Smooth muscle cell (in vitro differentiated cells): ENCODE measurements around the gene RPTOR. TPM values are rescaled to one million over a fixed set of nuclear protein-coding genes. Genes with fewer than 3 reads are reported as not detected.

Source experiments
- DNase-seq: peaks from one replicate; lab custom pipeline; 2025; ENCODE audit not compliant: unreplicated experiment; lab: John Stamatoyannopoulos, UW
- H2AFZ ChIP-seq: fragments of 200-600 bp; sonication (generic); 2 replicates; pipeline ENCODE4 v1.6.0; 2016; ENCODE audit warnings: antibody characterized with exemption, low read depth, mild to moderate bottlenecking
- H3F3A ChIP-seq: fragments of 200-600 bp; sonication (generic); 2 replicates; pipeline ENCODE4 v1.6.0; 2017; ENCODE audit warnings: antibody characterized with exemption, low read depth
- H3K27ac ChIP-seq: fragments of 200-600 bp; sonication (generic); 2 replicates; pipeline ENCODE4 v1.5.1; 2016; ENCODE audit warnings: low read depth, mild to moderate bottlenecking
- H3K27me3 ChIP-seq: fragments of 200-600 bp; sonication (generic); 2 replicates; pipeline ENCODE4 v1.6.1; 2016; ENCODE audit warnings: low read depth, mild to moderate bottlenecking
- H3K36me3 ChIP-seq: fragments of 200-600 bp; sonication (generic); 2 replicates; pipeline ENCODE4 v1.5.1; 2016; ENCODE audit warnings: low read depth
- H3K4me1 ChIP-seq: fragments of 200-600 bp; sonication (generic); 2 replicates; pipeline ENCODE4 v1.5.1; 2016; ENCODE audit warnings: low read depth
- H3K4me2 ChIP-seq: fragments of 200-600 bp; sonication (generic); 2 replicates; pipeline ENCODE4 v1.6.0; 2016; ENCODE audit warnings: mild to moderate bottlenecking
- H3K4me3 ChIP-seq: fragments of 200-600 bp; sonication (generic); 2 replicates; pipeline ENCODE4 v1.5.1; 2016; ENCODE audit warnings: mild to moderate bottlenecking
- H3K79me2 ChIP-seq: fragments of 200-600 bp; sonication (generic); 2 replicates; pipeline ENCODE4 v1.6.0; 2016; ENCODE audit warnings: low read depth, mild to moderate bottlenecking
- H3K9ac ChIP-seq: fragments of 200-600 bp; sonication (generic); 2 replicates; pipeline ENCODE4 v1.6.0; 2016; ENCODE audit warnings: low read depth
- H3K9me3 ChIP-seq: fragments of 200-600 bp; sonication (generic); replicated peaks from 2 replicates; pipeline ENCODE4 v1.5.1; 2016; ENCODE audit warnings: low read depth
- H4K20me1 ChIP-seq: fragments of 200-600 bp; sonication (generic); 2 replicates; pipeline ENCODE4 v1.6.0; 2016; ENCODE audit warnings: low read depth
- CTCF ChIP-seq: fragments of 200-600 bp; sonication (generic); IDR thresholded peaks from 2 replicates; pipeline ENCODE4 v1.5.1; 2017; ENCODE audit warnings: borderline replicate concordance, mild to moderate bottlenecking, antibody characterized with exemption; ENCODE audit not compliant: insufficient read depth, poor library complexity, severe bottlenecking
- WGBS: methylation state at CpG from one replicate; pipeline ENCODE4 v1.1.7; 2016; ENCODE audit warnings: low lambda C conversion rate; 5-methylcytosine and 5-hydroxymethylcytosine counted together
- polyA plus RNA-seq: library from polyadenylated mRNA; unstranded; fragments of >200 nt; fragmentation: Nextera tagmentation; extraction: Ambion mirVana; gene quantifications from 2 replicates; pipeline ENCODE4 v1.2.1, GENCODE V29; 2016
- total RNA-seq: library from RNA; depleted of rRNA; stranded (reverse); fragments of >200 nt; gene quantifications from 2 replicates; pipeline ENCODE4 v1.2.3, GENCODE V29; 2014

The RPTOR gene
- total and polyA plus RNA-seq, 2 experiments from 2014 or later, result 10.6 to 12.2 TPM

- no peak for TF ChIP-seq CTCF
- no peaks in the 10 kb centered on the region for H4K20me1 ChIP-seq
- no peak overlapping the region for H3K9ac ChIP-seq
- no peaks in the 10 kb centered on the region for H3K36me3 ChIP-seq
- H3K79me2 ChIP-seq, result no peaks in the 10 kb centered on the region
- 93% methylated on average over 19 of the region's 19 CpGs for WGBS
- no peak overlapping the region for H3K27ac ChIP-seq
- no peak overlapping the region for H3K4me3 ChIP-seq
- DNase-seq, result no peak
- H3K9me3 ChIP-seq, result no peaks in the 10 kb centered on the region
- peaks cover 18% of the 10 kb centered on the region for H3F3A ChIP-seq
- peaks cover 30% of the 10 kb centered on the region for H3K4me1 ChIP-seq
- H2AFZ ChIP-seq, result no peak overlapping the region
- no peak overlapping the region for H3K4me2 ChIP-seq
- no peaks in the 10 kb centered on the region for H3K27me3 ChIP-seq
Observed at GRCh38 chr17:80785477-80786178, 241.0 kb downstream of the RPTOR start.

- Histone ChIP-seq H3K9ac (no peak overlapping the region), H3K79me2 (no peaks in the 10 kb centered on the region), H2AFZ (no peak overlapping the region), H3K4me3 (no peak overlapping the region), H3K27ac (no peak overlapping the region), H3F3A (peaks cover 23% of the 10 kb centered on the region), H3K4me2 (no peak overlapping the region), H4K20me1 (no peaks in the 10 kb centered on the region), H3K9me3 (no peaks in the 10 kb centered on the region), H3K36me3 (no peaks in the 10 kb centered on the region), H3K4me1 (peaks cover 33% of the 10 kb centered on the region), H3K27me3 (no peaks in the 10 kb centered on the region)
- no peak for TF ChIP-seq CTCF
- DNase-seq, result no peak
- WGBS, result 98% methylated on average over 9 of the region's 9 CpGs
Observed at GRCh38 chr17:80786470-80786869, 241.8 kb downstream of the RPTOR start.

- peaks cover 27% of the 10 kb centered on the region for H3F3A ChIP-seq
- H4K20me1 ChIP-seq, result no peaks in the 10 kb centered on the region
- no peaks in the 10 kb centered on the region for H3K27me3 ChIP-seq
- H3K4me2 ChIP-seq, result no peak overlapping the region
- no peak for DNase-seq
- peaks cover 36% of the 10 kb centered on the region for H3K4me1 ChIP-seq
- H3K9ac ChIP-seq, result no peak overlapping the region
- H3K27ac ChIP-seq, result no peak overlapping the region
- 98% methylated on average over 8 of the region's 8 CpGs for WGBS
- no peak overlapping the region for H3K4me3 ChIP-seq
- H3K36me3 ChIP-seq, result no peaks in the 10 kb centered on the region
- H3K9me3 ChIP-seq, result no peaks in the 10 kb centered on the region
- no peak for TF ChIP-seq CTCF
- H3K79me2 ChIP-seq, result no peaks in the 10 kb centered on the region
- H2AFZ ChIP-seq, result no peak overlapping the region
Observed at GRCh38 chr17:80786887-80787286, 242.2 kb downstream of the RPTOR start.

- H3K9ac ChIP-seq, result no peak overlapping the region
- no peaks in the 10 kb centered on the region for H3K79me2 ChIP-seq
- no peak overlapping the region for H3K4me2 ChIP-seq
- no peak for DNase-seq
- peaks cover 33% of the 10 kb centered on the region for H3K4me1 ChIP-seq
- H3K9me3 ChIP-seq, result no peaks in the 10 kb centered on the region
- no peaks in the 10 kb centered on the region for H3K27me3 ChIP-seq
- H3K36me3 ChIP-seq, result no peaks in the 10 kb centered on the region
- WGBS, result 92% methylated on average over 3 of the region's 3 CpGs
- H3F3A ChIP-seq, result peaks cover 31% of the 10 kb centered on the region
- no peak overlapping the region for H2AFZ ChIP-seq
- H4K20me1 ChIP-seq, result no peaks in the 10 kb centered on the region
- H3K4me3 ChIP-seq, result no peak overlapping the region
- no peak for TF ChIP-seq CTCF
- no peak overlapping the region for H3K27ac ChIP-seq
Observed at GRCh38 chr17:80787881-80788280, 243.2 kb downstream of the RPTOR start.
